H9 (cell line): ENCODE results near the gene CFAP57. TPM values are rescaled to one million over a fixed set of nuclear protein-coding genes. Genes with fewer than 3 reads are reported as not detected.

Experiments
- DNase-seq: peaks from one replicate; pipeline ENCODE4 v3.0.0-alpha.2; 2017
- H2AFZ ChIP-seq: one replicate; pipeline ENCODE4 v1.6.1; 2013; ENCODE audit warnings: mild to moderate bottlenecking, low read length, control low read depth, moderate library complexity
- H2AK5ac ChIP-seq: 2 replicates; pipeline ENCODE4 v1.6.1; 2013; ENCODE audit warnings: low read length, control low read depth, mixed read lengths; ENCODE audit not compliant: insufficient read length
- H2BK120ac ChIP-seq: one replicate; pipeline ENCODE4 v1.6.1; 2013; ENCODE audit warnings: low read depth, mild to moderate bottlenecking, low read length, control low read depth, inconsistent platforms; ENCODE audit not compliant: poor library complexity, severe bottlenecking
- H2BK12ac ChIP-seq: 2 replicates; pipeline ENCODE4 v1.6.1; 2013; ENCODE audit warnings: low read length, control low read depth, mixed read lengths, low read depth; ENCODE audit not compliant: insufficient read length
- H2BK15ac ChIP-seq: 2 replicates; pipeline ENCODE4 v1.6.1; 2013; ENCODE audit warnings: low read depth, low read length, control low read depth
- H2BK20ac ChIP-seq: one replicate; pipeline ENCODE4 v1.6.1; 2013; ENCODE audit warnings: low read depth, mild to moderate bottlenecking, low read length, control low read depth, inconsistent platforms; ENCODE audit not compliant: poor library complexity, severe bottlenecking
- H2BK5ac ChIP-seq: 2 replicates; pipeline ENCODE4 v1.6.1; 2013; ENCODE audit warnings: low read length, control low read depth, mixed read lengths; ENCODE audit not compliant: insufficient read length
- H3K14ac ChIP-seq: 2 replicates; pipeline ENCODE4 v1.6.1; 2013; ENCODE audit warnings: low read length, control low read depth; ENCODE audit not compliant: insufficient read depth
- H3K18ac ChIP-seq: 2 replicates; pipeline ENCODE4 v1.6.1; 2013; ENCODE audit warnings: low read depth, mild to moderate bottlenecking, mixed read lengths, low read length, control low read depth; ENCODE audit not compliant: insufficient read length
- H3K23ac ChIP-seq: 2 replicates; pipeline ENCODE4 v1.6.1; 2013; ENCODE audit warnings: low read length, control low read depth, mixed read lengths, low read depth; ENCODE audit not compliant: insufficient read length
- H3K23me2 ChIP-seq: 2 replicates; pipeline ENCODE4 v1.6.1; 2013; ENCODE audit warnings: low read depth, mild to moderate bottlenecking, mixed read lengths, low read length, control low read depth; ENCODE audit not compliant: insufficient read length, poor library complexity, severe bottlenecking
- H3K27ac ChIP-seq: 2 replicates; pipeline ENCODE4 v1.5.1; 2013; ENCODE audit warnings: low read length, control low read depth, mixed read lengths, low read depth; ENCODE audit not compliant: insufficient read length
- H3K27me3 ChIP-seq: 2 replicates; pipeline ENCODE4 v1.6.1; 2013; ENCODE audit warnings: low read length, control low read depth, inconsistent platforms; ENCODE audit not compliant: insufficient read depth
- H3K4ac ChIP-seq: 2 replicates; pipeline ENCODE4 v1.6.1; 2013; ENCODE audit warnings: low read depth, mild to moderate bottlenecking, control low read depth, inconsistent platforms, low read length, moderate library complexity
- H3K4me1 ChIP-seq: 2 replicates; pipeline ENCODE4 v1.6.1; 2013; ENCODE audit warnings: low read length, control low read depth, inconsistent platforms; ENCODE audit not compliant: insufficient read depth
- H3K4me2 ChIP-seq: 2 replicates; pipeline ENCODE4 v1.6.1; 2013; ENCODE audit warnings: low read length, control low read depth, mixed read lengths; ENCODE audit not compliant: insufficient read length, insufficient read depth
- H3K56ac ChIP-seq: 2 replicates; pipeline ENCODE4 v1.6.1; 2013; ENCODE audit warnings: low read depth, mild to moderate bottlenecking, mixed read lengths, low read length, control low read depth; ENCODE audit not compliant: insufficient read length
- H3K79me1 ChIP-seq: 2 replicates; pipeline ENCODE4 v1.6.1; 2013; ENCODE audit warnings: low read depth, mild to moderate bottlenecking, moderate library complexity, low read length, control low read depth, inconsistent platforms; ENCODE audit not compliant: insufficient read depth, poor library complexity, severe bottlenecking
- H3K79me2 ChIP-seq: 2 replicates; pipeline ENCODE4 v1.6.1; 2013; ENCODE audit warnings: low read length, control low read depth, inconsistent platforms; ENCODE audit not compliant: insufficient read depth
- H3K9ac ChIP-seq: 2 replicates; pipeline ENCODE4 v1.6.1; 2013; ENCODE audit warnings: low read length, control low read depth, mixed read lengths; ENCODE audit not compliant: insufficient read length; ENCODE audit errors: extremely low read depth
- H3K9me3 ChIP-seq: one replicate; pipeline ENCODE4 v1.6.1; 2013; ENCODE audit warnings: low read depth, low read length, inconsistent platforms; ENCODE audit not compliant: control insufficient read depth
- H3T11ph ChIP-seq: one replicate; pipeline ENCODE4 v1.6.1; 2013; ENCODE audit warnings: mild to moderate bottlenecking, low read length, control low read depth, inconsistent platforms
- H4K20me1 ChIP-seq: one replicate; pipeline ENCODE4 v1.6.1; 2013; ENCODE audit not compliant: control insufficient read depth, insufficient read length, insufficient read depth
- H4K5ac ChIP-seq: 2 replicates; pipeline ENCODE4 v1.6.1; 2013; ENCODE audit warnings: low read depth, mild to moderate bottlenecking, mixed read lengths, low read length, control low read depth; ENCODE audit not compliant: insufficient read length
- H4K8ac ChIP-seq: replicated peaks from 2 replicates; pipeline ENCODE4 v1.6.1; 2013; ENCODE audit warnings: low read length, control low read depth, mixed read lengths, low read depth; ENCODE audit not compliant: insufficient read length
- H4K91ac ChIP-seq: 2 replicates; pipeline ENCODE4 v1.6.1; 2013; ENCODE audit warnings: low read depth, mild to moderate bottlenecking, moderate library complexity, mixed read lengths, low read length, control low read depth; ENCODE audit not compliant: insufficient read length
- H3K27ac Mint-ChIP-seq, 3 experiments: 2 replicates in 2 of 3; 3 replicates in 1 of 3; pipeline ENCODE4 v1.8.0; 2020 to 2021; ENCODE audit warnings: mixed read lengths in 3 of 3, mild to moderate bottlenecking in 1 of 3, moderate library complexity in 1 of 3
- H3K27me3 Mint-ChIP-seq: 2 replicates; pipeline ENCODE4 v1.8.0; 2021; ENCODE audit warnings: low read depth, mild to moderate bottlenecking, moderate library complexity, mixed read lengths
- H3K36me3 Mint-ChIP-seq, 3 experiments: 2 replicates in 2 of 3; 3 replicates in 1 of 3; pipeline ENCODE4 v1.8.0; 2020 to 2021; ENCODE audit warnings: low read depth in 3 of 3, mixed read lengths in 3 of 3; ENCODE audit not compliant: insufficient read depth in 1 of 3
- H3K4me1 Mint-ChIP-seq, 2 experiments: 2 replicates each; pipeline ENCODE4 v1.8.0; 2020; ENCODE audit warnings: mixed read lengths in 2 of 2
- H3K4me3 Mint-ChIP-seq, 2 experiments: 2 replicates in 1 of 2; 3 replicates in 1 of 2; pipeline ENCODE4 v1.8.0; 2020 to 2021; ENCODE audit warnings: mild to moderate bottlenecking in 2 of 2, mixed read lengths in 2 of 2, moderate library complexity in 1 of 2
- H3K9me3 Mint-ChIP-seq, 2 experiments: 2 replicates in 1 of 2; 3 replicates in 1 of 2; pipeline ENCODE4 v1.8.0; 2020; ENCODE audit warnings: mild to moderate bottlenecking in 2 of 2, mixed read lengths in 2 of 2, moderate library complexity in 1 of 2
- CTCF ChIP-seq: fragments of 200-600 bp; sonication (generic); conservative IDR thresholded peaks from 3 replicates; pipeline ENCODE4 v1.8.0; 2021; ENCODE audit warnings: antibody characterized with exemption, mild to moderate bottlenecking
- WGBS: extraction: QIAGEN DNeasy Blood & Tissue Kit; methylation state at CpG from one replicate; pipeline ENCODE4 v1.1.7; 2013; ENCODE audit warnings: missing lambda C conversion rate, low lambda C conversion rate, mixed read lengths; ENCODE audit not compliant: insufficient read length; ENCODE audit errors: extremely low coverage; 5-methylcytosine and 5-hydroxymethylcytosine counted together
- total RNA-seq: library from RNA; stranded (reverse); gene quantifications from 2 replicates; pipeline ENCODE4 v1.2.1, GENCODE V29; 2021

CFAP57 gene
- total RNA-seq, 1 experiment from 2014 or later: 0.33 TPM

DNA sequence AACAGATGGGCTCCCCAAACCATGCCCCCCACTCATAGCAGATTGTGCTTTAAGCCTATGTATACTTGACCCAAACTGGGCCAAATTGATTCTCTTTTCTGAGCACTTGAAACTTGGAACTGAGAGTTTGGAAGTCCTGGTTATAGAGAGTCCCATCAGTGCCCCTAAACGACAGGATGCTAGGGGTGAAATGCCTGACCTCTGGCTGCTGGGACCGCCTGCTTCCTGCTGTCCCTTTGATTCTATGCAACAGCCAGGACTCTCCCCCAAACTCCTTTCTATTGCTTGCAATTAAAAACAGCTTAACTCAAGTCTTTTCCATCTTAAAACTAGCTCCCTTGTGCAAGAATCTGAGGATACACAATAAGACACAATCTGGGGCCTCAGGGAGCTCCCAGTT lies 108.6 kb downstream of the CFAP57 start:
- Mint-ChIP-seq H3K27ac (no peak overlapping the region), H3K9me3 (no peaks in the 10 kb centered on the region), H3K36me3 (peaks cover 0 to 15% (median 4%) of the 10 kb centered on the region in 3 experiments; a peak in 4 of 7 replicates), H3K4me1 (peaks cover 17 to 18% of the 10 kb centered on the region in 2 experiments), H3K4me3 (no peak overlapping the region), H3K27me3 (no peaks in the 10 kb centered on the region; the same call in 1 of the 2 replicates)
- no peaks in the 10 kb centered on the region for H3K79me2 ChIP-seq
- peaks cover 7% of the 10 kb centered on the region; the same call in 1 of the 2 replicates for H3K4me1 ChIP-seq
- no peak overlapping the region for H3K4me2 ChIP-seq
- no peak overlapping the region for H2BK120ac ChIP-seq
- H3K9me3 ChIP-seq: no peaks in the 10 kb centered on the region
- no peaks in the 10 kb centered on the region for H3K79me1 ChIP-seq
- no peaks in the 10 kb centered on the region for H4K20me1 ChIP-seq
- H2AFZ ChIP-seq: no peak overlapping the region
- no peak overlapping the region for H2AK5ac ChIP-seq
- H4K8ac ChIP-seq: no peak overlapping the region
- no peak overlapping the region for H3T11ph ChIP-seq
- no peak overlapping the region for H3K18ac ChIP-seq
- peaks cover 3% of the 10 kb centered on the region for H3K23me2 ChIP-seq
- H3K27ac ChIP-seq: no peak overlapping the region
- H4K91ac ChIP-seq: no peak overlapping the region
- no peak overlapping the region for H3K56ac ChIP-seq
- no peak overlapping the region for H4K5ac ChIP-seq
- H2BK12ac ChIP-seq: no peak overlapping the region
- no CpG with 5 or more reads among the region's 2 CpGs for WGBS
- H2BK5ac ChIP-seq: no peak overlapping the region
- H3K14ac ChIP-seq: no peak overlapping the region
- H3K23ac ChIP-seq: no peak overlapping the region
- no peak overlapping the region for H2BK20ac ChIP-seq
- no peak overlapping the region for H2BK15ac ChIP-seq
- no peak overlapping the region for H3K4ac ChIP-seq
- H3K9ac ChIP-seq: no peak overlapping the region
- no peak for TF ChIP-seq CTCF
- H3K27me3 ChIP-seq: no peaks in the 10 kb centered on the region
- DNase-seq: no peak
